ENCODE measurements around the gene RPSA. TPM values are rescaled to one million over a fixed set of nuclear protein-coding genes. Genes with fewer than 3 reads are reported as not detected.

RPSA gene
- total RNA-seq, 4 donors from 2014 or later = 824 to 1,988 (median 1,203) TPM

GRCh38 chr3:39460677-39461076 lies 54.2 kb downstream of the RPSA start:
- H3K4me3 ChIP-seq = no peak overlapping the region
- H3K36me3 ChIP-seq = no peaks in the 10 kb centered on the region
- no peaks in the 10 kb centered on the region for H3K9me3 ChIP-seq
- H3K27ac ChIP-seq = no peak overlapping the region
- TF ChIP-seq CTCF (IDR thresholded peaks at IDR 0.05) (no peak), POLR2A (IDR thresholded peaks at IDR 0.05) (no peak)
- intact Hi-C loops (cut with DNase I; ENCODE audit: low total_unique reads) = no loop called here
- no peaks in the 10 kb centered on the region for H3K4me1 ChIP-seq
- H3K27me3 ChIP-seq = no peaks in the 10 kb centered on the region
- DNase-seq = no peak

Small RNAs within 50 kb of the gene (small RNA-seq; reads per million reads assigned to genes)
- gene SNORA6 = not detected
- gene SNORA62 = not detected

Other genes starting within 250 kb of the RPSA start
- under 1 TPM in 2 of 4 donors, not detected in 2; 0.06 to 0.07 TPM for gene XIRP1, start 214.1 kb upstream of the RPSA start, total RNA-seq
- gene CX3CR1, start 126.7 kb upstream of the RPSA start, total RNA-seq = 1 to 10 TPM in 3 of 4 donors, not detected in 1; 1.1 to 7.6 (median 2.1) TPM
- gene CCR8, start 77.0 kb upstream of the RPSA start, total RNA-seq = not detected
- 10 to 100 TPM; 22.6 to 30.3 (median 26.7) TPM for gene SLC25A38, start 23.4 kb upstream of the RPSA start, total RNA-seq
- gene MOBP, start 61.0 kb downstream of the RPSA start, total RNA-seq = under 1 TPM in 1 of 4 donors, not detected in 3; 0.43 TPM